ENCODE data around the gene HMCN1.
"Not testable (repeated sequence)": the region's sequence is repeated elsewhere in the genome, so short reads cannot be mapped to it uniquely, and the experiment has no call there.

HMCN1 gene

GRCh38 chr1:185783860-185784259 is 49.7 kb downstream of the HMCN1 start:
- H3K27ac ChIP-seq (ENCODE audit: low read depth, low read length); H3K9me3 ChIP-seq (ENCODE audit: control insufficient read depth, insufficient read depth, low read length); H3K9ac ChIP-seq (ENCODE audit: low read depth, low read length); H3K27me3 ChIP-seq (ENCODE audit: control insufficient read depth, insufficient read depth, low read length); H3K4me3 ChIP-seq (ENCODE audit: low read depth, low read length); H3K36me3 ChIP-seq (ENCODE audit: control insufficient read depth, insufficient read depth, low read length); H3K4me1 ChIP-seq (ENCODE audit: control insufficient read depth, insufficient read depth, low read length): not testable (repeated sequence)

- H3K27me3 ChIP-seq (ENCODE audit: control insufficient read depth, insufficient read depth, low read length): no peaks in the 10 kb centered on the region
- no peaks in the 10 kb centered on the region for H3K9me3 ChIP-seq (ENCODE audit: control insufficient read depth, insufficient read depth, low read length)
- no peaks in the 10 kb centered on the region for H3K36me3 ChIP-seq (ENCODE audit: control insufficient read depth, insufficient read depth, low read length)
- no peak overlapping the region for H3K27ac ChIP-seq (ENCODE audit: low read depth, low read length)
- no peak overlapping the region for H3K4me3 ChIP-seq (ENCODE audit: low read depth, low read length)
- no peaks in the 10 kb centered on the region for H3K4me1 ChIP-seq (ENCODE audit: control insufficient read depth, insufficient read depth, low read length)
- H3K9ac ChIP-seq (ENCODE audit: low read depth, low read length): no peak overlapping the region
These were observed 51.4 kb downstream of the HMCN1 start for GRCh38 chr1:185785586-185785985.

GRCh38 chr1:185786524-185786923 is 52.3 kb downstream of the HMCN1 start:
- Histone ChIP-seq H3K27ac (ENCODE audit: low read depth, low read length) (no peak overlapping the region), H3K9ac (ENCODE audit: low read depth, low read length) (no peak overlapping the region), H3K4me3 (ENCODE audit: low read depth, low read length) (no peak overlapping the region), H3K9me3 (ENCODE audit: control insufficient read depth, insufficient read depth, low read length) (no peaks in the 10 kb centered on the region), H3K27me3 (ENCODE audit: control insufficient read depth, insufficient read depth, low read length) (no peaks in the 10 kb centered on the region), H3K4me1 (ENCODE audit: control insufficient read depth, insufficient read depth, low read length) (no peaks in the 10 kb centered on the region), H3K36me3 (ENCODE audit: control insufficient read depth, insufficient read depth, low read length) (no peaks in the 10 kb centered on the region)

GRCh38 chr1:185787238-185787637 is 53.0 kb downstream of the HMCN1 start:
- H3K36me3 ChIP-seq (ENCODE audit: control insufficient read depth, insufficient read depth, low read length): no peaks in the 10 kb centered on the region
- H3K9ac ChIP-seq (ENCODE audit: low read depth, low read length): no peak overlapping the region
- H3K27ac ChIP-seq (ENCODE audit: low read depth, low read length): no peak overlapping the region
- no peaks in the 10 kb centered on the region for H3K27me3 ChIP-seq (ENCODE audit: control insufficient read depth, insufficient read depth, low read length)
- no peak overlapping the region for H3K4me3 ChIP-seq (ENCODE audit: low read depth, low read length)
- no peaks in the 10 kb centered on the region for H3K4me1 ChIP-seq (ENCODE audit: control insufficient read depth, insufficient read depth, low read length)
- H3K9me3 ChIP-seq (ENCODE audit: control insufficient read depth, insufficient read depth, low read length): no peaks in the 10 kb centered on the region

- Histone ChIP-seq H3K36me3 (ENCODE audit: control insufficient read depth, insufficient read depth, low read length) (no peaks in the 10 kb centered on the region), H3K27ac (ENCODE audit: low read depth, low read length) (no peak overlapping the region), H3K9me3 (ENCODE audit: control insufficient read depth, insufficient read depth, low read length) (no peaks in the 10 kb centered on the region), H3K27me3 (ENCODE audit: control insufficient read depth, insufficient read depth, low read length) (no peaks in the 10 kb centered on the region), H3K4me1 (ENCODE audit: control insufficient read depth, insufficient read depth, low read length) (no peaks in the 10 kb centered on the region), H3K4me3 (ENCODE audit: low read depth, low read length) (no peak overlapping the region), H3K9ac (ENCODE audit: low read depth, low read length) (no peak overlapping the region)
These were observed 54.2 kb downstream of the HMCN1 start for GRCh38 chr1:185788386-185788785.

- no peaks in the 10 kb centered on the region for H3K36me3 ChIP-seq (ENCODE audit: control insufficient read depth, insufficient read depth, low read length)
- no peaks in the 10 kb centered on the region for H3K4me1 ChIP-seq (ENCODE audit: control insufficient read depth, insufficient read depth, low read length)
- H3K27ac ChIP-seq (ENCODE audit: low read depth, low read length): no peak overlapping the region
- H3K27me3 ChIP-seq (ENCODE audit: control insufficient read depth, insufficient read depth, low read length): no peaks in the 10 kb centered on the region
- H3K4me3 ChIP-seq (ENCODE audit: low read depth, low read length): no peak overlapping the region
- no peaks in the 10 kb centered on the region for H3K9me3 ChIP-seq (ENCODE audit: control insufficient read depth, insufficient read depth, low read length)
- H3K9ac ChIP-seq (ENCODE audit: low read depth, low read length): no peak overlapping the region
These were observed 55.5 kb downstream of the HMCN1 start for GRCh38 chr1:185789501-185790193.

GRCh38 chr1:185790194-185790735 is 56.1 kb downstream of the HMCN1 start:
- no peaks in the 10 kb centered on the region for H3K27me3 ChIP-seq (ENCODE audit: control insufficient read depth, insufficient read depth, low read length)
- no peaks in the 10 kb centered on the region for H3K36me3 ChIP-seq (ENCODE audit: control insufficient read depth, insufficient read depth, low read length)
- H3K9me3 ChIP-seq (ENCODE audit: control insufficient read depth, insufficient read depth, low read length): no peaks in the 10 kb centered on the region
- H3K9ac ChIP-seq (ENCODE audit: low read depth, low read length): no peak overlapping the region
- no peaks in the 10 kb centered on the region for H3K4me1 ChIP-seq (ENCODE audit: control insufficient read depth, insufficient read depth, low read length)
- H3K27ac ChIP-seq (ENCODE audit: low read depth, low read length): no peak overlapping the region
- H3K4me3 ChIP-seq (ENCODE audit: low read depth, low read length): no peak overlapping the region

GRCh38 chr1:185792040-185792439 is 57.8 kb downstream of the HMCN1 start:
- no peaks in the 10 kb centered on the region for H3K9me3 ChIP-seq (ENCODE audit: control insufficient read depth, insufficient read depth, low read length)
- H3K4me3 ChIP-seq (ENCODE audit: low read depth, low read length): no peak overlapping the region
- no peak overlapping the region for H3K9ac ChIP-seq (ENCODE audit: low read depth, low read length)
- H3K36me3 ChIP-seq (ENCODE audit: control insufficient read depth, insufficient read depth, low read length): no peaks in the 10 kb centered on the region
- no peak overlapping the region for H3K27ac ChIP-seq (ENCODE audit: low read depth, low read length)
- H3K27me3 ChIP-seq (ENCODE audit: control insufficient read depth, insufficient read depth, low read length): no peaks in the 10 kb centered on the region
- no peaks in the 10 kb centered on the region for H3K4me1 ChIP-seq (ENCODE audit: control insufficient read depth, insufficient read depth, low read length)

GRCh38 chr1:185794495-185794894 is 60.3 kb downstream of the HMCN1 start:
- not testable (repeated sequence) for H3K4me3 ChIP-seq (ENCODE audit: low read depth, low read length); H3K27me3 ChIP-seq (ENCODE audit: control insufficient read depth, insufficient read depth, low read length); H3K36me3 ChIP-seq (ENCODE audit: control insufficient read depth, insufficient read depth, low read length); H3K9ac ChIP-seq (ENCODE audit: low read depth, low read length); H3K4me1 ChIP-seq (ENCODE audit: control insufficient read depth, insufficient read depth, low read length); H3K9me3 ChIP-seq (ENCODE audit: control insufficient read depth, insufficient read depth, low read length); H3K27ac ChIP-seq (ENCODE audit: low read depth, low read length)

GRCh38 chr1:185795181-185795580 is 61.0 kb downstream of the HMCN1 start:
- Histone ChIP-seq H3K4me1 (ENCODE audit: control insufficient read depth, insufficient read depth, low read length) (no peaks in the 10 kb centered on the region), H3K9ac (ENCODE audit: low read depth, low read length) (no peak overlapping the region), H3K27ac (ENCODE audit: low read depth, low read length) (no peak overlapping the region), H3K9me3 (ENCODE audit: control insufficient read depth, insufficient read depth, low read length) (no peaks in the 10 kb centered on the region), H3K36me3 (ENCODE audit: control insufficient read depth, insufficient read depth, low read length) (no peaks in the 10 kb centered on the region), H3K27me3 (ENCODE audit: control insufficient read depth, insufficient read depth, low read length) (no peaks in the 10 kb centered on the region), H3K4me3 (ENCODE audit: low read depth, low read length) (no peak overlapping the region)

GRCh38 chr1:185798505-185798904 is 64.3 kb downstream of the HMCN1 start:
- Histone ChIP-seq H3K9ac (ENCODE audit: low read depth, low read length) (no peak overlapping the region), H3K27me3 (ENCODE audit: control insufficient read depth, insufficient read depth, low read length) (no peaks in the 10 kb centered on the region), H3K27ac (ENCODE audit: low read depth, low read length) (no peak overlapping the region), H3K9me3 (ENCODE audit: control insufficient read depth, insufficient read depth, low read length) (no peaks in the 10 kb centered on the region), H3K4me3 (ENCODE audit: low read depth, low read length) (no peak overlapping the region), H3K4me1 (ENCODE audit: control insufficient read depth, insufficient read depth, low read length) (no peaks in the 10 kb centered on the region), H3K36me3 (ENCODE audit: control insufficient read depth, insufficient read depth, low read length) (no peaks in the 10 kb centered on the region)

All from HUES48 (cell line).